Measurements from ENCODE around the gene CHCHD10.

The CHCHD10 gene

GRCh38 chr22:23803001-23803819 lies 35.4 kb upstream of the CHCHD10 start:
- Histone ChIP-seq H4K8ac (ENCODE audit: low read length) (no peak overlapping the region), H3K4ac (ENCODE audit: low read depth in 1 of 2, low read length in 2 of 2) (no peak overlapping the region), H3K23ac (ENCODE audit: low read length in 2 of 2) (no peak overlapping the region), H2BK15ac (ENCODE audit: low read depth, poor library complexity, severe bottlenecking) (no peak overlapping the region), H3K9me3 (ENCODE audit: control insufficient read depth, low read length) (no peaks in the 10 kb centered on the region), H3K27me3 (ENCODE audit: control insufficient read depth in 1 of 2, insufficient read depth in 1 of 2, low read length in 2 of 2) (no peaks in the 10 kb centered on the region), H3K36me3 (ENCODE audit: control insufficient read depth in 1 of 2, insufficient read depth in 2 of 2, low read depth in 1 of 2, low read length in 2 of 2) (peaks cover 74 to 78% of the 10 kb centered on the region in 2 experiments), H3K4me2 (ENCODE audit: low read length, poor library complexity, severe bottlenecking) (no peak overlapping the region), H2AK5ac (ENCODE audit: low read length, severe bottlenecking) (no peak overlapping the region), H2BK12ac (ENCODE audit: low read length in 2 of 2) (no peak overlapping the region), H3K18ac (ENCODE audit: low read depth in 1 of 2, low read length in 2 of 2) (no peak overlapping the region), H3K27ac (ENCODE audit: low read length, poor library complexity, severe bottlenecking) (no peak overlapping the region), H2BK5ac (ENCODE audit: low read depth, low read length, poor library complexity, severe bottlenecking) (no peak overlapping the region), H3K14ac (ENCODE audit: low read length in 2 of 2) (no peak overlapping the region), H3K9ac (ENCODE audit: low read length) (no peak overlapping the region), H2AFZ (ENCODE audit: low read depth, low read length) (no peak overlapping the region), H3K79me1 (replicated peaks; ENCODE audit: low read length, poor library complexity, severe bottlenecking) (peaks cover 48% of the 10 kb centered on the region), H4K91ac (ENCODE audit: low read length) (no peak overlapping the region), H2BK120ac (ENCODE audit: low read depth, low read length) (no peak overlapping the region), H3K4me1 (ENCODE audit: control insufficient read depth, insufficient read depth, low read depth, low read length) (no peaks in the 10 kb centered on the region), H3K4me3 (ENCODE audit: insufficient read depth in 1 of 2, low read depth in 1 of 2, low read length in 2 of 2) (no peak overlapping the region)
- no peak for DNase-seq
- WGBS = 84% methylated on average over 21 of the region's 21 CpGs

- peak overlapping the region in 1 of 2 experiments; percentile 28 for H3K14ac ChIP-seq (ENCODE audit: low read length in 2 of 2)
- H2AFZ ChIP-seq (ENCODE audit: low read depth, low read length) = no peak overlapping the region
- H4K8ac ChIP-seq (ENCODE audit: low read length) = no peak overlapping the region
- no peak overlapping the region for H3K23ac ChIP-seq (ENCODE audit: low read length in 2 of 2)
- no peak overlapping the region for H4K91ac ChIP-seq (ENCODE audit: low read length)
- H3K4me1 ChIP-seq (ENCODE audit: control insufficient read depth, insufficient read depth, low read depth, low read length) = no peaks in the 10 kb centered on the region
- H3K4me2 ChIP-seq (ENCODE audit: low read length, poor library complexity, severe bottlenecking) = no peak overlapping the region
- H3K4ac ChIP-seq (ENCODE audit: low read depth in 1 of 2, low read length in 2 of 2) = no peak overlapping the region
- no peak overlapping the region for H3K9ac ChIP-seq (ENCODE audit: low read length)
- no peak overlapping the region for H2AK5ac ChIP-seq (ENCODE audit: low read length, severe bottlenecking)
- no peak overlapping the region for H2BK5ac ChIP-seq (ENCODE audit: low read depth, low read length, poor library complexity, severe bottlenecking)
- no peak overlapping the region for H2BK12ac ChIP-seq (ENCODE audit: low read length in 2 of 2)
- H3K18ac ChIP-seq (ENCODE audit: low read depth in 1 of 2, low read length in 2 of 2) = no peak overlapping the region
- H3K36me3 ChIP-seq (ENCODE audit: control insufficient read depth in 1 of 2, insufficient read depth in 2 of 2, low read depth in 1 of 2, low read length in 2 of 2) = peaks cover 76 to 80% of the 10 kb centered on the region in 2 experiments
- H3K27me3 ChIP-seq (ENCODE audit: control insufficient read depth in 1 of 2, insufficient read depth in 1 of 2, low read length in 2 of 2) = no peaks in the 10 kb centered on the region
- no peaks in the 10 kb centered on the region for H3K9me3 ChIP-seq (ENCODE audit: control insufficient read depth, low read length)
- DNase-seq = no peak
- H3K79me1 ChIP-seq (replicated peaks; ENCODE audit: low read length, poor library complexity, severe bottlenecking) = peaks cover 48% of the 10 kb centered on the region
- whole genome bisulfite sequencing = 99% methylated on average over 8 of the region's 8 CpGs
- no peak overlapping the region for H3K27ac ChIP-seq (ENCODE audit: low read length, poor library complexity, severe bottlenecking)
- no peak overlapping the region for H2BK120ac ChIP-seq (ENCODE audit: low read depth, low read length)
- H3K4me3 ChIP-seq (ENCODE audit: insufficient read depth in 1 of 2, low read depth in 1 of 2, low read length in 2 of 2) = peak overlapping the region in 1 of 2 experiments; percentile 23
- H2BK15ac ChIP-seq (ENCODE audit: low read depth, poor library complexity, severe bottlenecking) = no peak overlapping the region
Observed at GRCh38 chr22:23801886-23802377, 34.2 kb upstream of the CHCHD10 start.

- no peak for DNase-seq
- WGBS = 98% methylated on average over 9 of the region's 11 CpGs
- no peaks in the 10 kb centered on the region for H3K4me1 ChIP-seq (ENCODE audit: control insufficient read depth, insufficient read depth, low read depth, low read length)
Observed at GRCh38 chr22:23801238-23801821, 33.6 kb upstream of the CHCHD10 start.

More at GRCh38 chr22:23801238-23801821, 33.6 kb upstream of the CHCHD10 start:
- no peak overlapping the region for H2BK5ac ChIP-seq (ENCODE audit: low read depth, low read length, poor library complexity, severe bottlenecking)
- H2BK120ac ChIP-seq (ENCODE audit: low read depth, low read length) = no peak overlapping the region
- no peak overlapping the region for H2BK12ac ChIP-seq (ENCODE audit: low read length in 2 of 2)
- H3K4me3 ChIP-seq (ENCODE audit: insufficient read depth in 1 of 2, low read depth in 1 of 2, low read length in 2 of 2) = no peak overlapping the region
- no peak overlapping the region for H3K4ac ChIP-seq (ENCODE audit: low read depth in 1 of 2, low read length in 2 of 2)
- H3K27ac ChIP-seq (ENCODE audit: low read length, poor library complexity, severe bottlenecking) = no peak overlapping the region
- H3K79me1 ChIP-seq (replicated peaks; ENCODE audit: low read length, poor library complexity, severe bottlenecking) = peaks cover 52% of the 10 kb centered on the region
- no peak overlapping the region for H3K14ac ChIP-seq (ENCODE audit: low read length in 2 of 2)
- no peak overlapping the region for H3K18ac ChIP-seq (ENCODE audit: low read depth in 1 of 2, low read length in 2 of 2)
- H3K4me2 ChIP-seq (ENCODE audit: low read length, poor library complexity, severe bottlenecking) = no peak overlapping the region
- H4K91ac ChIP-seq (ENCODE audit: low read length) = no peak overlapping the region
- H2AK5ac ChIP-seq (ENCODE audit: low read length, severe bottlenecking) = no peak overlapping the region
- no peak overlapping the region for H2AFZ ChIP-seq (ENCODE audit: low read depth, low read length)
- no peak overlapping the region for H3K9ac ChIP-seq (ENCODE audit: low read length)
- H3K36me3 ChIP-seq (ENCODE audit: control insufficient read depth in 1 of 2, insufficient read depth in 2 of 2, low read depth in 1 of 2, low read length in 2 of 2) = peaks cover 78 to 80% of the 10 kb centered on the region in 2 experiments
- H3K9me3 ChIP-seq (ENCODE audit: control insufficient read depth, low read length) = no peaks in the 10 kb centered on the region
- no peak overlapping the region for H2BK15ac ChIP-seq (ENCODE audit: low read depth, poor library complexity, severe bottlenecking)
- H4K8ac ChIP-seq (ENCODE audit: low read length) = no peak overlapping the region
- no peak overlapping the region for H3K23ac ChIP-seq (ENCODE audit: low read length in 2 of 2)
- no peaks in the 10 kb centered on the region for H3K27me3 ChIP-seq (ENCODE audit: control insufficient read depth in 1 of 2, insufficient read depth in 1 of 2, low read length in 2 of 2)
